Measurements from ENCODE around the gene ZSCAN5A. TPM values are rescaled to one million over a fixed set of nuclear protein-coding genes. Genes with fewer than 3 reads are reported as not detected.

The ZSCAN5A gene
- total RNA-seq, 6 experiments from 2014 or later = 2.3 to 7.9 (median 3.7) TPM

DNA sequence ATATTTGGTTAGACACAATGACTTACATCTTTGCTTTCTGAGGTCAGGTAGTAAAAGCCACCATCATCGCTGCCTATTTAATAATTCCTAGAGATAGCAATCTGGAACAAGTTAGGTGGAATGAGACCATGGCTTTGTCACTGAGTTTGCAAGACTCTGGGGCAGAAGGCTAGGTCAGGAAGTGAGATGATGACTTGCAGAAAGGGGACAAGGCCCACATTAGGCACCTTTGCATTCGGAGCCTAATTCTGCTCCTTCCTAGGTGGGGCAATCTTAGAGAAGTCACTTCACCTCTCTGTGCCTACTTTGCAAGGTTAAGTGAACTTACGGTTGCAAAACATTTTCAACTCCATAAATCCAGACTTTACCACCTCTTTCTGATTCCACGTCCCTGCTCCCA, 31.8 kb downstream of the ZSCAN5A start:
- TF ChIP-seq POLR2A (IDR thresholded peaks at IDR 0.05) = no peak
- TF ChIP-seq, protein P1, sequence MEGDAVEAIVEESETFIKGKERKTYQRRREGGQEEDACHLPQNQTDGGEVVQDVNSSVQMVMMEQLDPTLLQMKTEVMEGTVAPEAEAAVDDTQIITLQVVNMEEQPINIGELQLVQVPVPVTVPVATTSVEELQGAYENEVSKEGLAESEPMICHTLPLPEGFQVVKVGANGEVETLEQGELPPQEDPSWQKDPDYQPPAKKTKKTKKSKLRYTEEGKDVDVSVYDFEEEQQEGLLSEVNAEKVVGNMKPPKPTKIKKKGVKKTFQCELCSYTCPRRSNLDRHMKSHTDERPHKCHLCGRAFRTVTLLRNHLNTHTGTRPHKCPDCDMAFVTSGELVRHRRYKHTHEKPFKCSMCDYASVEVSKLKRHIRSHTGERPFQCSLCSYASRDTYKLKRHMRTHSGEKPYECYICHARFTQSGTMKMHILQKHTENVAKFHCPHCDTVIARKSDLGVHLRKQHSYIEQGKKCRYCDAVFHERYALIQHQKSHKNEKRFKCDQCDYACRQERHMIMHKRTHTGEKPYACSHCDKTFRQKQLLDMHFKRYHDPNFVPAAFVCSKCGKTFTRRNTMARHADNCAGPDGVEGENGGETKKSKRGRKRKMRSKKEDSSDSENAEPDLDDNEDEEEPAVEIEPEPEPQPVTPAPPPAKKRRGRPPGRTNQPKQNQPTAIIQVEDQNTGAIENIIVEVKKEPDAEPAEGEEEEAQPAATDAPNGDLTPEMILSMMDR (IDR thresholded peaks at IDR 0.05) = no peak
- Histone ChIP-seq H3K36me3 (no peaks in the 10 kb centered on the region), H3K4me1 (no peaks in the 10 kb centered on the region), H3K27me3 (no peaks in the 10 kb centered on the region), H3K9me3 (no peaks in the 10 kb centered on the region), H3K27ac (no peak overlapping the region), H3K4me3 (no peak overlapping the region)
- WGBS (ENCODE audit: insufficient coverage, low coverage, low lambda C conversion rate, missing lambda C conversion rate) = 88% methylated on average over 3 of the region's 4 CpGs
- ATAC-seq (no peak), DNase-seq (no peak)
- intact Hi-C loops (cut with DNase I) = no loop called here

GRCh38 chr19:56273563-56274117, 41.0 kb downstream of the ZSCAN5A start:
- intact Hi-C loops (cut with DNase I) = no loop called here
- TF ChIP-seq, protein P1 (IDR thresholded peaks at IDR 0.05) = no peak
- TF ChIP-seq POLR2A (IDR thresholded peaks at IDR 0.05) = no peak
- no peak overlapping the region for H3K27ac ChIP-seq
- no peaks in the 10 kb centered on the region for H3K4me1 ChIP-seq
- no peaks in the 10 kb centered on the region for H3K36me3 ChIP-seq
- H3K9me3 ChIP-seq = no peaks in the 10 kb centered on the region
- H3K4me3 ChIP-seq = no peak overlapping the region
- peak in 2 of 4 donors; percentile 25 to 38 for ATAC-seq
- no peaks in the 10 kb centered on the region for H3K27me3 ChIP-seq
- DNase-seq = no peak
- WGBS (ENCODE audit: insufficient coverage, low coverage, low lambda C conversion rate, missing lambda C conversion rate) = 39% methylated on average over 6 of the region's 6 CpGs

- 96% methylated on average over 5 of the region's 6 CpGs for WGBS (ENCODE audit: insufficient coverage, low coverage, low lambda C conversion rate, missing lambda C conversion rate)
- H3K4me1 ChIP-seq = no peaks in the 10 kb centered on the region
- no peaks in the 10 kb centered on the region for H3K27me3 ChIP-seq
- H3K9me3 ChIP-seq = no peaks in the 10 kb centered on the region
- H3K36me3 ChIP-seq = no peaks in the 10 kb centered on the region
- H3K27ac ChIP-seq = no peak within 1 kb of the TSS
- intact Hi-C loops (cut with DNase I) = no loop called here
- TF ChIP-seq POLR2A (IDR thresholded peaks at IDR 0.05) = no peak
- TF ChIP-seq, protein P1 (IDR thresholded peaks at IDR 0.05) = no peak
- ATAC-seq (no peak), DNase-seq (no peak)
- H3K4me3 ChIP-seq = no peak within 1 kb of the TSS
These were observed 42.4 kb downstream of the ZSCAN5A start, which contains the start of gene EDDM13 for GRCh38 chr19:56272161-56272798. EDDM13 (plus strand) TSS chr19:56272748; CDS start chr19:56272835, 87 bp downstream.

GRCh38 chr19:56271151-56271550, 43.5 kb downstream of the ZSCAN5A start:
- ATAC-seq (no peak), DNase-seq (no peak)
- WGBS (ENCODE audit: insufficient coverage, low coverage, low lambda C conversion rate, missing lambda C conversion rate) = 53% methylated on average over 6 of the region's 6 CpGs
- Histone ChIP-seq H3K27ac (no peak overlapping the region), H3K4me1 (no peaks in the 10 kb centered on the region), H3K27me3 (no peaks in the 10 kb centered on the region), H3K9me3 (no peaks in the 10 kb centered on the region), H3K4me3 (no peak overlapping the region), H3K36me3 (no peaks in the 10 kb centered on the region)
- TF ChIP-seq POLR2A (IDR thresholded peaks at IDR 0.05) = no peak
- TF ChIP-seq, protein P1 (IDR thresholded peaks at IDR 0.05) = no peak
- intact Hi-C loops (cut with DNase I) = no loop called here

All from right lobe of liver (tissue), 6 donors.